Measurements from ENCODE around the gene THRAP3. TPM values are rescaled to one million over a fixed set of nuclear protein-coding genes. Genes with fewer than 3 reads are reported as not detected.

Gene THRAP3
- total RNA-seq, 1 experiment from 2014 or later, result 143 TPM

GRCh38 chr1:36295390-36295789, 71.1 kb downstream of the THRAP3 start:
- no TSS peak for BruUV-seq (replicated peaks)

GRCh38 chr1:36297062-36297461, 72.8 kb downstream of the THRAP3 start:
- Histone ChIP-seq H3K9me2 (ENCODE audit: insufficient read depth) (no peaks in the 10 kb centered on the region), H3K36me3 (ENCODE audit: low read depth) (peaks cover 35% of the 10 kb centered on the region), H4K20me1 (ENCODE audit: insufficient read depth) (0 out of 2 replicates have a peak, but pooled peaks cover 3% of the 10 kb centered on the region), H2AFZ (no peak overlapping the region), H3K27ac (peak overlapping the region; percentile 57), H3F3A (ENCODE audit: insufficient read depth, low read depth) (peaks cover 78% of the 10 kb centered on the region), H3K79me2 (ENCODE audit: low read depth) (peaks cover 12% of the 10 kb centered on the region), H3K27me3 (ENCODE audit: insufficient read depth, low read depth) (no peaks in the 10 kb centered on the region), H3K4me2 (no peak overlapping the region), H3K9me3 (ENCODE audit: insufficient read depth, low read depth) (no peaks in the 10 kb centered on the region), H3K4me3 (no peak overlapping the region), H3K4me1 (replicated peaks; ENCODE audit: insufficient read depth) (peaks cover 26% of the 10 kb centered on the region)
- peak in 1 of 2 experiments; percentile 66 for DNase-seq
- no TSS peak for BruUV-seq (replicated peaks)
- no peak for TF ChIP-seq EZH2 (IDR thresholded peaks at IDR 0.05; ENCODE audit: low read depth)
- TF ChIP-seq CTCF (conservative IDR thresholded peaks at IDR 0.05), result no peak
- CTCF ChIA-PET, result no interaction called here
- intact Hi-C loops (cut with micrococcal nuclease; ENCODE audit: unreplicated experiment), result no loop called here
- POLR2A ChIA-PET (ENCODE audit: unreplicated experiment), result no interaction called here

More at GRCh38 chr1:36295390-36295789, 71.1 kb downstream of the THRAP3 start:
- Histone ChIP-seq H3K4me1 (replicated peaks; ENCODE audit: insufficient read depth) (peaks cover 14% of the 10 kb centered on the region), H3K36me3 (ENCODE audit: low read depth) (peaks cover 31% of the 10 kb centered on the region), H3K4me3 (no peak overlapping the region), H3K9me2 (ENCODE audit: insufficient read depth) (no peaks in the 10 kb centered on the region), H3F3A (ENCODE audit: insufficient read depth, low read depth) (peaks cover 78% of the 10 kb centered on the region), H3K27me3 (ENCODE audit: insufficient read depth, low read depth) (no peaks in the 10 kb centered on the region), H3K27ac (0 out of 2 replicates have a peak overlapping the region, but pooled peaks have one; percentile 21), H3K9me3 (ENCODE audit: insufficient read depth, low read depth) (no peaks in the 10 kb centered on the region), H2AFZ (no peak overlapping the region), H4K20me1 (ENCODE audit: insufficient read depth) (0 out of 2 replicates have a peak, but pooled peaks cover 6% of the 10 kb centered on the region), H3K79me2 (ENCODE audit: low read depth) (no peaks in the 10 kb centered on the region), H3K4me2 (no peak overlapping the region)
- no peak for DNase-seq
- POLR2A ChIA-PET (ENCODE audit: unreplicated experiment), result interaction anchor here (0.7 kb wide), 1 partner anchor 102 kb away, joined by 5 read pairs; no protein-coding TSS in a partner anchor
- TF ChIP-seq EZH2 (IDR thresholded peaks at IDR 0.05; ENCODE audit: low read depth) (no peak), CTCF (conservative IDR thresholded peaks at IDR 0.05) (no peak)
- intact Hi-C loops (cut with micrococcal nuclease; ENCODE audit: unreplicated experiment), result no loop called here
- CTCF ChIA-PET, result no interaction called here

- Histone ChIP-seq H3K4me1 (replicated peaks; ENCODE audit: insufficient read depth) (peaks cover 26% of the 10 kb centered on the region), H3F3A (ENCODE audit: insufficient read depth, low read depth) (peaks cover 74% of the 10 kb centered on the region), H3K9me2 (ENCODE audit: insufficient read depth) (no peaks in the 10 kb centered on the region), H3K4me3 (no peak overlapping the region), H3K27me3 (ENCODE audit: insufficient read depth, low read depth) (no peaks in the 10 kb centered on the region), H2AFZ (no peak overlapping the region), H3K27ac (peak overlapping the region; percentile 89), H3K36me3 (ENCODE audit: low read depth) (peaks cover 42% of the 10 kb centered on the region), H3K4me2 (no peak overlapping the region), H3K79me2 (ENCODE audit: low read depth) (peaks cover 19% of the 10 kb centered on the region), H4K20me1 (ENCODE audit: insufficient read depth) (no peaks in the 10 kb centered on the region), H3K9me3 (ENCODE audit: insufficient read depth, low read depth) (no peaks in the 10 kb centered on the region)
- ChIA-PET CTCF (interaction anchor here (0.5 to 0.6 kb wide), 2 partner anchors 85 to 169 kb away, joined by 3 to 4 read pairs; no protein-coding TSS in a partner anchor), POLR2A (ENCODE audit: unreplicated experiment) (no interaction called here)
- intact Hi-C loops (cut with micrococcal nuclease; ENCODE audit: unreplicated experiment), result no loop called here
- BruUV-seq (replicated peaks), result no TSS peak
- no peak for DNase-seq
- TF ChIP-seq EZH2 (IDR thresholded peaks at IDR 0.05; ENCODE audit: low read depth) (no peak), CTCF (conservative IDR thresholded peaks at IDR 0.05) (no peak)
Measured at GRCh38 chr1:36298640-36299039, 74.4 kb downstream of the THRAP3 start.
